HL-60 (cell line): ENCODE data around the gene RAB10.
"Not testable (repeated sequence)": the region's sequence is repeated elsewhere in the genome, so short reads cannot be mapped to it uniquely, and the experiment has no call there.

ENCODE experiments used
- DNase-seq, 2 experiments: peaks; one replicate each; pipeline ENCODE4 v3.0.0-alpha.2; 2010 to 2020; ENCODE audit warnings: low read depth in 1 of 2, low spot score in 1 of 2
- H3K27ac ChIP-seq: fragments of 250-450 bp; sonication (Bioruptor Pico); replicated peaks from 2 replicates; pipeline ENCODE4 v1.5.1; 2020; ENCODE audit warnings: mild to moderate bottlenecking, moderate library complexity
- H3K27me3 ChIP-seq: fragments of 250-450 bp; sonication (Bioruptor Pico); 2 replicates; pipeline ENCODE4 v1.5.1; 2021; ENCODE audit warnings: mild to moderate bottlenecking, moderate library complexity; ENCODE audit not compliant: insufficient read depth, poor library complexity, severe bottlenecking
- H3K4me3 ChIP-seq: replicated peaks from 2 replicates; pipeline ENCODE4 v1.5.1; 2011; ENCODE audit warnings: mild to moderate bottlenecking, control low read depth, low read length; ENCODE audit not compliant: insufficient read depth
- GABPA ChIP-seq: IDR thresholded peaks from 2 replicates; pipeline ENCODE4 v1.6.1; 2012; ENCODE audit warnings: low read depth
- POLR2AphosphoS5 ChIP-seq: IDR thresholded peaks from 2 replicates; pipeline ENCODE4 v1.6.1; 2012; ENCODE audit warnings: low read depth
- SPI1 ChIP-seq: IDR thresholded peaks from 2 replicates; pipeline ENCODE4 v1.6.1; 2012; ENCODE audit warnings: low read depth, mild to moderate bottlenecking, borderline replicate concordance
- TF ChIP-seq, protein P1 (sequence below): IDR thresholded peaks from one replicate; pipeline ENCODE4 v1.5.1; 2011; ENCODE audit warnings: low read length, control low read depth, inconsistent platforms; ENCODE audit not compliant: insufficient read depth
- TF ChIP-seq, protein P2 (sequence below): IDR thresholded peaks from 2 replicates; pipeline ENCODE4 v1.6.1; 2012; ENCODE audit warnings: low read depth; ENCODE audit not compliant: insufficient replicate concordance

RAB10 gene

GRCh38 chr2:26024260-26024659 lies 9.6 kb upstream of the RAB10 start:
- TF ChIP-seq, protein P1, sequence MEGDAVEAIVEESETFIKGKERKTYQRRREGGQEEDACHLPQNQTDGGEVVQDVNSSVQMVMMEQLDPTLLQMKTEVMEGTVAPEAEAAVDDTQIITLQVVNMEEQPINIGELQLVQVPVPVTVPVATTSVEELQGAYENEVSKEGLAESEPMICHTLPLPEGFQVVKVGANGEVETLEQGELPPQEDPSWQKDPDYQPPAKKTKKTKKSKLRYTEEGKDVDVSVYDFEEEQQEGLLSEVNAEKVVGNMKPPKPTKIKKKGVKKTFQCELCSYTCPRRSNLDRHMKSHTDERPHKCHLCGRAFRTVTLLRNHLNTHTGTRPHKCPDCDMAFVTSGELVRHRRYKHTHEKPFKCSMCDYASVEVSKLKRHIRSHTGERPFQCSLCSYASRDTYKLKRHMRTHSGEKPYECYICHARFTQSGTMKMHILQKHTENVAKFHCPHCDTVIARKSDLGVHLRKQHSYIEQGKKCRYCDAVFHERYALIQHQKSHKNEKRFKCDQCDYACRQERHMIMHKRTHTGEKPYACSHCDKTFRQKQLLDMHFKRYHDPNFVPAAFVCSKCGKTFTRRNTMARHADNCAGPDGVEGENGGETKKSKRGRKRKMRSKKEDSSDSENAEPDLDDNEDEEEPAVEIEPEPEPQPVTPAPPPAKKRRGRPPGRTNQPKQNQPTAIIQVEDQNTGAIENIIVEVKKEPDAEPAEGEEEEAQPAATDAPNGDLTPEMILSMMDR, result no peak
- TF ChIP-seq, protein P2, sequence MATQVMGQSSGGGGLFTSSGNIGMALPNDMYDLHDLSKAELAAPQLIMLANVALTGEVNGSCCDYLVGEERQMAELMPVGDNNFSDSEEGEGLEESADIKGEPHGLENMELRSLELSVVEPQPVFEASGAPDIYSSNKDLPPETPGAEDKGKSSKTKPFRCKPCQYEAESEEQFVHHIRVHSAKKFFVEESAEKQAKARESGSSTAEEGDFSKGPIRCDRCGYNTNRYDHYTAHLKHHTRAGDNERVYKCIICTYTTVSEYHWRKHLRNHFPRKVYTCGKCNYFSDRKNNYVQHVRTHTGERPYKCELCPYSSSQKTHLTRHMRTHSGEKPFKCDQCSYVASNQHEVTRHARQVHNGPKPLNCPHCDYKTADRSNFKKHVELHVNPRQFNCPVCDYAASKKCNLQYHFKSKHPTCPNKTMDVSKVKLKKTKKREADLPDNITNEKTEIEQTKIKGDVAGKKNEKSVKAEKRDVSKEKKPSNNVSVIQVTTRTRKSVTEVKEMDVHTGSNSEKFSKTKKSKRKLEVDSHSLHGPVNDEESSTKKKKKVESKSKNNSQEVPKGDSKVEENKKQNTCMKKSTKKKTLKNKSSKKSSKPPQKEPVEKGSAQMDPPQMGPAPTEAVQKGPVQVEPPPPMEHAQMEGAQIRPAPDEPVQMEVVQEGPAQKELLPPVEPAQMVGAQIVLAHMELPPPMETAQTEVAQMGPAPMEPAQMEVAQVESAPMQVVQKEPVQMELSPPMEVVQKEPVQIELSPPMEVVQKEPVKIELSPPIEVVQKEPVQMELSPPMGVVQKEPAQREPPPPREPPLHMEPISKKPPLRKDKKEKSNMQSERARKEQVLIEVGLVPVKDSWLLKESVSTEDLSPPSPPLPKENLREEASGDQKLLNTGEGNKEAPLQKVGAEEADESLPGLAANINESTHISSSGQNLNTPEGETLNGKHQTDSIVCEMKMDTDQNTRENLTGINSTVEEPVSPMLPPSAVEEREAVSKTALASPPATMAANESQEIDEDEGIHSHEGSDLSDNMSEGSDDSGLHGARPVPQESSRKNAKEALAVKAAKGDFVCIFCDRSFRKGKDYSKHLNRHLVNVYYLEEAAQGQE, result no peak
- no peak for TF ChIP-seq POLR2AphosphoS5
- no peak for TF ChIP-seq GABPA
- TF ChIP-seq SPI1, result no peak
- Histone ChIP-seq H3K27me3 (no peaks in the 10 kb centered on the region), H3K27ac (no peak overlapping the region), H3K4me3 (no peak overlapping the region)
- DNase-seq, result no peak

GRCh38 chr2:26025509-26025908 lies 8.4 kb upstream of the RAB10 start:
- Histone ChIP-seq H3K4me3 (no peak overlapping the region), H3K27ac (no peak overlapping the region), H3K27me3 (no peaks in the 10 kb centered on the region)
- DNase-seq, result no peak
- no peak for TF ChIP-seq POLR2AphosphoS5
- TF ChIP-seq GABPA, result no peak
- TF ChIP-seq, protein P1, result no peak
- no peak for TF ChIP-seq SPI1
- TF ChIP-seq, protein P2, result no peak

- not testable (repeated sequence) for H3K27ac ChIP-seq, H3K27me3 ChIP-seq, H3K4me3 ChIP-seq, DNase-seq
These were observed 5.8 kb upstream of the RAB10 start for GRCh38 chr2:26028083-26028482.

DNA sequence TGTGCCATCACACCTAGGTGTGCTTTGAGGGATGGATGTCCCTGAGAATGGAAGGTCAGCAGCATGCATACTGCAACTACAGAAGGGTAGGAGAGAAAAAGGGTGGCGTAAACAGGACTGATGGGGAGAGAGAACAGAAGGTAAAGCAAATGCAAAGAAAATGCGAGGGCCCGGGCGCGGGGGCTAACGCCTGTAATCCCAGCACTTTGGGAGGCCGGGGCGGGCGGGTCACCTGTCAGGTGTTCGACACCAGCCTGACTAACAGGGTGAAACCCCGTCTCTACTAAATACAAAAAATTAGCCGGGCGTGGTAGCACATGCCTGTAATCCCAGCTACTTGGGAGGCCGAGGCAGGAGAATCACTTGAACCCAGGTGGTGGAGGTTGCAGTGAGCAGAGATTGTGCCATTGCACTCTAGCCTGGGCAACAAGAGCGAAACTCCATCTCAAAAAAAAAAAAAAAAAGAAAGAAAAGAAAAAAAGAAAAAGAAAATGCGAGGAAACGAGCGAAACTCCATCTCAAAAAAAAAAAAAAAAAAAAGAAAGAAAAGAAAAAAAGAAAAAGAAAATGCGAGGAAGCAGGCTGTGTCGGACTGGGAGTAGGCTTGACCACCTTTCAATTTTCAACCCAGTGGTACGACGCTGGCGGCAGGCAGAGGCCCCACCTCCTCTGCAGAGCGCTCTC lies 1.2 kb upstream of the RAB10 start:
- not testable (repeated sequence) for H3K27me3 ChIP-seq, DNase-seq
- H3K27ac ChIP-seq, result peak overlapping the region; percentile 85
- peak overlapping the region; percentile 78 for H3K4me3 ChIP-seq

DNA sequence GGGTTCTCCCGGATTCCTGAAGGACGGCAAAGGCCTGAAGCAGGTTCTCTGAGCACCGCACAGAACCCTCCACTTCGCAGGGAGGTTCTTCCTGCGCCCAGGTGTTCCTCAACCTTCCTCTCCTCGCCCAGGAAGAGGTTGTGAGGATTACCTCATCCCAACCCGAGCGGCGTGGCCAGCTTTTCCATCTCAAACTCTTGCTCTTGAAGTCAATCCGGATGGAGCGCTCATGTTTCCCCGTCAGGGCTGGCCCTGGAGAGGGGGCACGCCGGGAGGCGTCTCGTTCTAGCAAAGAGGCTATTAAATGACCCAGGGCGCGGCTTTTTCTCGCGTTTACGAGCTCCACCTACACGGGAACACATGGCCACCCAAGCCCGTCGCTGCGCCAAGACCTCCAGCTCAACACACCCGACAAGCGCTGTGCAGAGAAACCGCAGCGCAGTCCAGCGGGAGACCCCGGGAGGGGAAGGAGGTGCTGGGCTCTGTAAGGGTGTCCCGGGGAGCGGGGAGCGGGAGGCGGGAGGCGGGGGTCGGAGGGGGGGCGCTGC lies 540 bp upstream of the RAB10 start:
- peak in 1 of 2 experiments; percentile 58 for DNase-seq
- peak overlapping the region; percentile 85 for H3K27ac ChIP-seq
- TF ChIP-seq POLR2AphosphoS5 (0 out of 2 replicates have a peak, but pooled peaks have one; percentile 30), GABPA (no peak), SPI1 (no peak)
- TF ChIP-seq, protein P2, result no peak
- TF ChIP-seq, protein P1, result no peak
- H3K27me3 ChIP-seq, result no peaks in the 10 kb centered on the region
- H3K4me3 ChIP-seq, result peak overlapping the region; percentile 78
